Tibial nerve (tissue), 4 donors: ENCODE measurements around the gene IL1F10.

Experiments
- EP300 ChIP-seq, 2 donors: sonication (generic); formaldehyde crosslinking; IDR thresholded peaks; one replicate each; pipeline ENCODE4 v1.6.1; 2017; ENCODE audit warnings: antibody characterized with exemption in 2 of 2, mild to moderate bottlenecking in 1 of 2
- POLR2A ChIP-seq, 2 donors: fragments of 450-650 bp; IDR thresholded peaks; one replicate each; pipeline ENCODE4 v1.6.1; 2017; ENCODE audit warnings: antibody characterized with exemption in 2 of 2, mild to moderate bottlenecking in 2 of 2, moderate library complexity in 2 of 2
- TF ChIP-seq, protein P1 (sequence below), 5 experiments: fragments of 200-600 bp in 3 of 5; fragments of 450-650 bp in 2 of 5; sonication (generic) in 3 of 5; IDR thresholded peaks; one replicate each; pipeline ENCODE4 v1.5.1; 2016 to 2019; ENCODE audit warnings: antibody characterized with exemption in 5 of 5, mild to moderate bottlenecking in 3 of 5, moderate library complexity in 2 of 5

DNA sequence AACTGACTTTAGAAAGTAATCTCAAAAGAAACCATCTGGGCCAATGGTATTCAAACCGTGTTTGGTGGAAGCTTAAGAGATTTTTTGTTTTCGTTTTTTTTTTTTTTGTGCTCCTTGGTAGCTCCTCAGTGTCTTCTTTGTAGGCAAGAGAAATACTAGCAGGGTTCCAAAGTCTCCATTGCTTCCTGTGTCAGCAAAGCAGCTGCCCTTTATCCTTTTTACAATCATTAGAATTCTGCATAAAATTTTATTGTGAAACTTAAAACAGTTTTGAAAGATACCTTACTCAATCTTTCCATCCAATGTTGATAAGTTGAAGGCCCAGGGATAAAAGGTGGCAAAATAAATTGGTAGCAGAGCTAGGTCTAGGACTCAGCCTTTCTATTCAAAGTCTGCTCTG, 479 bp downstream of the IL1F10 start:
- TF ChIP-seq, protein P1, sequence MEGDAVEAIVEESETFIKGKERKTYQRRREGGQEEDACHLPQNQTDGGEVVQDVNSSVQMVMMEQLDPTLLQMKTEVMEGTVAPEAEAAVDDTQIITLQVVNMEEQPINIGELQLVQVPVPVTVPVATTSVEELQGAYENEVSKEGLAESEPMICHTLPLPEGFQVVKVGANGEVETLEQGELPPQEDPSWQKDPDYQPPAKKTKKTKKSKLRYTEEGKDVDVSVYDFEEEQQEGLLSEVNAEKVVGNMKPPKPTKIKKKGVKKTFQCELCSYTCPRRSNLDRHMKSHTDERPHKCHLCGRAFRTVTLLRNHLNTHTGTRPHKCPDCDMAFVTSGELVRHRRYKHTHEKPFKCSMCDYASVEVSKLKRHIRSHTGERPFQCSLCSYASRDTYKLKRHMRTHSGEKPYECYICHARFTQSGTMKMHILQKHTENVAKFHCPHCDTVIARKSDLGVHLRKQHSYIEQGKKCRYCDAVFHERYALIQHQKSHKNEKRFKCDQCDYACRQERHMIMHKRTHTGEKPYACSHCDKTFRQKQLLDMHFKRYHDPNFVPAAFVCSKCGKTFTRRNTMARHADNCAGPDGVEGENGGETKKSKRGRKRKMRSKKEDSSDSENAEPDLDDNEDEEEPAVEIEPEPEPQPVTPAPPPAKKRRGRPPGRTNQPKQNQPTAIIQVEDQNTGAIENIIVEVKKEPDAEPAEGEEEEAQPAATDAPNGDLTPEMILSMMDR (IDR thresholded peaks at IDR 0.05) = no peak
- TF ChIP-seq POLR2A (IDR thresholded peaks at IDR 0.05) (no peak), EP300 (IDR thresholded peaks at IDR 0.05) (no peak)
